ENCODE results near the gene ERC2.

- TF ChIP-seq FOXM1 (IDR thresholded peaks at IDR 0.05; ENCODE audit: borderline replicate concordance, low read depth) = no peak
- TF ChIP-seq REST (IDR thresholded peaks at IDR 0.05; ENCODE audit: low read depth) = no peak
- TF ChIP-seq MAX (IDR thresholded peaks at IDR 0.05) = no peak
- TF ChIP-seq TCF12 (IDR thresholded peaks at IDR 0.05; ENCODE audit: low read depth) = no peak
- TF ChIP-seq USF1 (IDR thresholded peaks at IDR 0.05) = no peak
- no peak for TF ChIP-seq TAF1 (IDR thresholded peaks at IDR 0.05; ENCODE audit: low read depth)
- no peak for TF ChIP-seq CREB1 (IDR thresholded peaks at IDR 0.05; ENCODE audit: low read depth)
- no peak for TF ChIP-seq RAD21 (IDR thresholded peaks at IDR 0.05; ENCODE audit: low read depth)
- TF ChIP-seq EP300 (IDR thresholded peaks at IDR 0.05; ENCODE audit: borderline replicate concordance) = no peak
- TF ChIP-seq YY1 (IDR thresholded peaks at IDR 0.05; ENCODE audit: low read depth) = no peak
Measured at GRCh38 chr3:55884066-55884465, 584.2 kb downstream of the ERC2 start.

Data from Ishikawa (cell line).